Prostate gland (tissue), 2 donors: ENCODE measurements around the gene FAIM. TPM values are rescaled to one million over a fixed set of nuclear protein-coding genes. Genes with fewer than 3 reads are reported as not detected.

Experiments used
- DNase-seq: peaks from one replicate; pipeline ENCODE4 v3.0.0-alpha.2; 2019; ENCODE audit warnings: low spot score
- H3K27ac ChIP-seq, 2 donors: fragments of 200-600 bp; sonication (generic); 2 replicates each; pipeline ENCODE4 v1.5.1; 2017 to 2019
- H3K27me3 ChIP-seq: fragments of 200-600 bp; sonication (generic); replicated peaks from 2 replicates; pipeline ENCODE4 v1.5.1; 2019; ENCODE audit not compliant: insufficient read depth
- H3K36me3 ChIP-seq, 2 donors: fragments of 200-600 bp; sonication (generic); 1 replicate in 1 of 2; 2 replicates in 1 of 2; pipeline versions ENCODE4 v1.5.1 to v1.8.1; 2017 to 2019
- H3K4me1 ChIP-seq: fragments of 200-600 bp; sonication (generic); replicated peaks from 2 replicates; pipeline ENCODE4 v1.5.1; 2019
- H3K4me3 ChIP-seq, 2 donors: fragments of 200-600 bp; sonication (generic); 2 replicates each; pipeline ENCODE4 v1.5.1; 2017 to 2019
- H3K9me3 ChIP-seq: fragments of 200-600 bp; sonication (generic); 2 replicates; pipeline ENCODE4 v1.5.1; 2017
- CTCF ChIP-seq, 4 experiments: fragments of 200-600 bp in 2 of 4; fragments of 450-650 bp in 2 of 4; sonication (generic) in 2 of 4; IDR thresholded peaks; 1 replicate in 3 of 4; 2 replicates in 1 of 4; pipeline ENCODE4 v1.5.1; 2016 to 2019; ENCODE audit warnings: antibody characterized with exemption in 4 of 4, mild to moderate bottlenecking in 2 of 4, moderate library complexity in 2 of 4
- POLR2A ChIP-seq: fragments of 450-650 bp; IDR thresholded peaks from one replicate; pipeline ENCODE4 v1.6.1; 2016; ENCODE audit warnings: antibody characterized with exemption, mild to moderate bottlenecking
- POLR2AphosphoS5 ChIP-seq: sonication (generic); formaldehyde crosslinking; IDR thresholded peaks from one replicate; pipeline ENCODE4 v1.6.1; 2017; ENCODE audit warnings: antibody characterized with exemption
- WGBS: methylation state at CpG from one replicate; pipeline ENCODE4 v1.1.5; 2018; 5-methylcytosine and 5-hydroxymethylcytosine counted together
- intact Hi-C: fragments of 100-400 bp; cut with DNase I; formaldehyde crosslinking; loops from one replicate; pipeline ENCODE4 v1.14.2; 2022
- total RNA-seq, 2 donors: library from RNA; depleted of rRNA; stranded (reverse); fragments of >200 nt; gene quantifications; one replicate each; pipeline ENCODE4 v1.1.0, GENCODE V29; 2016

The FAIM gene
- total RNA-seq, 2 donors from 2014 or later: 11.5 to 18.9 TPM

- TF ChIP-seq POLR2AphosphoS5: no peak
- TF ChIP-seq CTCF (IDR thresholded peaks at IDR 0.05): no peak
- TF ChIP-seq POLR2A: no peak
- H3K27ac ChIP-seq: no peak overlapping the region
- intact Hi-C loops: no loop called here
Measured at GRCh38 chr3:138624518-138624917, 15.9 kb downstream of the FAIM start.

GRCh38 chr3:138625707-138626365 lies 17.3 kb downstream of the FAIM start:
- TF ChIP-seq POLR2AphosphoS5 (no peak), CTCF (IDR thresholded peaks at IDR 0.05) (no peak), POLR2A (no peak)
- Histone ChIP-seq H3K4me3 (no peak overlapping the region), H3K4me1 (no peaks in the 10 kb centered on the region), H3K27me3 (no peaks in the 10 kb centered on the region), H3K36me3 (peaks cover 0 to 2% of the 10 kb centered on the region in 2 donors), H3K27ac (no peak overlapping the region), H3K9me3 (no peaks in the 10 kb centered on the region)
- intact Hi-C loops: no loop called here
- WGBS: 59% methylated on average over 3 of the region's 3 CpGs
- DNase-seq: no peak

More at GRCh38 chr3:138624518-138624917, 15.9 kb downstream of the FAIM start:
- Histone ChIP-seq H3K27me3 (no peaks in the 10 kb centered on the region), H3K9me3 (no peaks in the 10 kb centered on the region), H3K4me1 (no peaks in the 10 kb centered on the region), H3K4me3 (no peak overlapping the region), H3K36me3 (peaks cover 0 to under 1% of the 10 kb centered on the region in 2 donors)
- no peak for DNase-seq

GRCh38 chr3:138629526-138629925 lies 21.0 kb downstream of the FAIM start:
- intact Hi-C loops: no loop called here

GRCh38 chr3:138638641-138639040 lies 30.1 kb downstream of the FAIM start:
- 75% methylated on average over 2 of the region's 2 CpGs for WGBS
- no peaks in the 10 kb centered on the region for H3K36me3 ChIP-seq

More at GRCh38 chr3:138629526-138629925, 21.0 kb downstream of the FAIM start:
- WGBS: 70% methylated on average over 6 of the region's 6 CpGs
- DNase-seq: no peak
- no peaks in the 10 kb centered on the region for H3K27me3 ChIP-seq
- H3K4me1 ChIP-seq: no peaks in the 10 kb centered on the region
- TF ChIP-seq POLR2AphosphoS5 (no peak), POLR2A (no peak), CTCF (IDR thresholded peaks at IDR 0.05) (no peak)
- no peak overlapping the region for H3K27ac ChIP-seq
- H3K9me3 ChIP-seq: no peaks in the 10 kb centered on the region
- no peak overlapping the region for H3K4me3 ChIP-seq
- H3K36me3 ChIP-seq: peaks cover 0 to 2% of the 10 kb centered on the region in 2 donors

More at GRCh38 chr3:138638641-138639040, 30.1 kb downstream of the FAIM start:
- intact Hi-C loops: no loop called here
- DNase-seq: no peak
- H3K4me1 ChIP-seq: no peaks in the 10 kb centered on the region
- no peaks in the 10 kb centered on the region for H3K9me3 ChIP-seq
- H3K27me3 ChIP-seq: no peaks in the 10 kb centered on the region
- no peak overlapping the region for H3K4me3 ChIP-seq
- no peak for TF ChIP-seq POLR2AphosphoS5
- TF ChIP-seq CTCF (IDR thresholded peaks at IDR 0.05): no peak
- TF ChIP-seq POLR2A: no peak
- H3K27ac ChIP-seq: no peak overlapping the region
